Measurements from ENCODE around the gene ADAMTS20.
A peak's percentile ranks its signal among the peaks of the same experiment; 100 is the strongest.

ADAMTS20 gene

GRCh38 chr12:43392116-43392515 is 159.9 kb downstream of the ADAMTS20 start:
- TF ChIP-seq MYC (IDR thresholded peaks at IDR 0.05; ENCODE audit: low read depth, low read length): no peak
- TF ChIP-seq POLR2A (IDR thresholded peaks at IDR 0.05; ENCODE audit: extremely low read depth, insufficient read length): no peak
- no peak for TF ChIP-seq CTCF (IDR thresholded peaks at IDR 0.05; ENCODE audit: low read depth, low read length)
- TF ChIP-seq MAX (IDR thresholded peaks at IDR 0.05; ENCODE audit: low read depth, low read length): no peak
- DNase-seq (ENCODE audit: low read depth): no peak

GRCh38 chr12:43381879-43382278 is 170.1 kb downstream of the ADAMTS20 start:
- no peak overlapping the region for H3K4me3 ChIP-seq (ENCODE audit: low read depth, low read length)
- no peak for DNase-seq (ENCODE audit: low read depth)
- TF ChIP-seq POLR2A (IDR thresholded peaks at IDR 0.05; ENCODE audit: extremely low read depth, insufficient read length) (no peak), CTCF (IDR thresholded peaks at IDR 0.05; ENCODE audit: low read depth, low read length) (no peak), MYC (IDR thresholded peaks at IDR 0.05; ENCODE audit: low read depth, low read length) (no peak), MAX (IDR thresholded peaks at IDR 0.05; ENCODE audit: low read depth, low read length) (no peak)

More at GRCh38 chr12:43392116-43392515, 159.9 kb downstream of the ADAMTS20 start:
- no peak overlapping the region for H3K4me3 ChIP-seq (ENCODE audit: low read depth, low read length)

GRCh38 chr12:43378448-43378847 is 173.6 kb downstream of the ADAMTS20 start:
- DNase-seq (ENCODE audit: low read depth): no peak
- H3K4me3 ChIP-seq (ENCODE audit: low read depth, low read length): no peak overlapping the region
- no peak for TF ChIP-seq MYC (IDR thresholded peaks at IDR 0.05; ENCODE audit: low read depth, low read length)
- TF ChIP-seq MAX (IDR thresholded peaks at IDR 0.05; ENCODE audit: low read depth, low read length): no peak
- TF ChIP-seq POLR2A (IDR thresholded peaks at IDR 0.05; ENCODE audit: extremely low read depth, insufficient read length): no peak
- no peak for TF ChIP-seq CTCF (IDR thresholded peaks at IDR 0.05; ENCODE audit: low read depth, low read length)

- TF ChIP-seq CTCF (IDR thresholded peaks at IDR 0.05; ENCODE audit: low read depth, low read length) (no peak), MAX (IDR thresholded peaks at IDR 0.05; ENCODE audit: low read depth, low read length) (no peak), POLR2A (IDR thresholded peaks at IDR 0.05; ENCODE audit: extremely low read depth, insufficient read length) (no peak), MYC (IDR thresholded peaks at IDR 0.05; ENCODE audit: low read depth, low read length) (no peak)
- no peak overlapping the region for H3K4me3 ChIP-seq (ENCODE audit: low read depth, low read length)
- DNase-seq (ENCODE audit: low read depth): peak; percentile 16
Measured at GRCh38 chr12:43370263-43370662, 181.7 kb downstream of the ADAMTS20 start.

GRCh38 chr12:43362910-43363694 is 188.9 kb downstream of the ADAMTS20 start:
- DNase-seq (ENCODE audit: low read depth): no peak
- TF ChIP-seq MAX (IDR thresholded peaks at IDR 0.05; ENCODE audit: low read depth, low read length): no peak
- TF ChIP-seq CTCF (IDR thresholded peaks at IDR 0.05; ENCODE audit: low read depth, low read length): no peak
- TF ChIP-seq MYC (IDR thresholded peaks at IDR 0.05; ENCODE audit: low read depth, low read length): no peak
- no peak for TF ChIP-seq POLR2A (IDR thresholded peaks at IDR 0.05; ENCODE audit: extremely low read depth, insufficient read length)

More at GRCh38 chr12:43362910-43363694, 188.9 kb downstream of the ADAMTS20 start:
- H3K4me3 ChIP-seq (ENCODE audit: low read depth, low read length): no peak overlapping the region
